ENCODE results near the gene HS1BP3.

Gene HS1BP3

DNA sequence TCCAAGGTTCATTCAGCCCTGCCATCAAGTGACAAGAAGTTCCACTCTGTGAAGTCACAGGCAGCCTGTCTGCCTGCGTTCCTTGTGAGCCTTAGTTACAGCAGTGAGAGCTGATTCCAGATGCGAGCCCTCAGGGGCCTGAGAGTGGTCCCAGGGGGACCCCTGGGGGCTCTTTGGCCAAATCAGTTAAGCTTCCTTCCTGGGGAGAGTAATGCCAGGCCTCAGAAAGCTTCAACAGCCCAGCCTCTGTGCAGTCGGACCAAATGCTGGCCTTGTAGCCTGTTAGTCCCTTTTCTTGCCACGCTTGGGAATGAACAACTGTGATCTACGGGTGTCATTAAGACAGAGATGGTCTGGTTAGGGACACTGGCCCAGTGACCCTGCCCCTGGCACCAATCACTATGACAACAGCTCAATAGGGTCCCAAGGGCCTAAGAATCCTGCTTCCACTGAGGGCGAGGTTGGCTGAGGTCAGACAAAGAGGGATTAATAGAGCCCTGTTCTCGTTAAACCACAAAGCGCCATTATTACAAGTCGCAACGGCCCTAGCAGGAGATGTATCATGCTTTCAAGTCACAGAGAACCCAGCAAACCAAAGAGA is 50.9 kb downstream of the HS1BP3 start:
- no peak for DNase-seq (ENCODE audit: low read depth)

DNA sequence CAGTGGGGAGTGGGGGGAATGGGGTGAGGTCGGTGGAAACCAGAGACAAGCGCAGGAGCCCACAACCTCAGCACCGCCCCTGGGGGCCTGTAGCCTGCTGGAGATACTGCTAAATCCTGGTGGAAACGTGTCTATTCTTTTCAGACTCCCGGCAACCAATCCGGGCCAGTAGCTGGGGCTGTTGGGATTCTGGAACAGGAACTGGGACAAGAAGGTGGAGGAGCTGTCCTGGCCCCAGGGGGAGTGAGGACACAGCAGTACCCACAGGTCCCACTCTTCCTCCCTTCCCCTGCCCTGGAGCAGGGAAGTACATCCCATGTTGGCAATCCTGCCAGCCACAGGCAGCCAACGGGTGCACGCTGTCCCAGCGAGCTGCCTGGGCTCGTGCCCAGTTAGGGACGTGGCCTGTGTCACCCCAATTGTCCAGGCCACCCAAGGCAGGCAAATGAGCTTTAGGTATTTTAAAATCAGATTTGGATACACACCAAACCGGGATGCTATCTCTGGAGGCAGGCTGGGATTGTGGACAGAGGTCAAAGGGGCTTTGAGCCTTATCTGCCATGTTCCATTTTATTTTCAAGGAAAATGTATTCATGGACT is 51.8 kb downstream of the HS1BP3 start:
- DNase-seq (ENCODE audit: low read depth), result no peak

DNA sequence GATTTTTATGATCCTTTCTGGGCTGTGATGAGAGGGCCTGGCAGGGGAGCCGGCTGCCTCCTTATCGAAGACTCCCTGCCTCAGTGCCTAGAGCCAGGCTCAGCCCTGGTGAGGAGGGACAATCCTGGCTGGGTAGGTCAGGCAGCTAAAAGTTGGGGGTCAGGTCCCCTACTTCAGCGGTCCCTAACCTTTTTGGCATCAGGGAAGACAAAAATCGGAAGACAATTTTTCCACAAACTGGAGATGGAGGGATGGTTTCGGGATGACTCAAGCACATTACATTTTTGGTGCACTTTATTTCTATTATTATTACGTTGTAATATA is 53.1 kb downstream of the HS1BP3 start:
- DNase-seq (ENCODE audit: low read depth), result no peak

DNA sequence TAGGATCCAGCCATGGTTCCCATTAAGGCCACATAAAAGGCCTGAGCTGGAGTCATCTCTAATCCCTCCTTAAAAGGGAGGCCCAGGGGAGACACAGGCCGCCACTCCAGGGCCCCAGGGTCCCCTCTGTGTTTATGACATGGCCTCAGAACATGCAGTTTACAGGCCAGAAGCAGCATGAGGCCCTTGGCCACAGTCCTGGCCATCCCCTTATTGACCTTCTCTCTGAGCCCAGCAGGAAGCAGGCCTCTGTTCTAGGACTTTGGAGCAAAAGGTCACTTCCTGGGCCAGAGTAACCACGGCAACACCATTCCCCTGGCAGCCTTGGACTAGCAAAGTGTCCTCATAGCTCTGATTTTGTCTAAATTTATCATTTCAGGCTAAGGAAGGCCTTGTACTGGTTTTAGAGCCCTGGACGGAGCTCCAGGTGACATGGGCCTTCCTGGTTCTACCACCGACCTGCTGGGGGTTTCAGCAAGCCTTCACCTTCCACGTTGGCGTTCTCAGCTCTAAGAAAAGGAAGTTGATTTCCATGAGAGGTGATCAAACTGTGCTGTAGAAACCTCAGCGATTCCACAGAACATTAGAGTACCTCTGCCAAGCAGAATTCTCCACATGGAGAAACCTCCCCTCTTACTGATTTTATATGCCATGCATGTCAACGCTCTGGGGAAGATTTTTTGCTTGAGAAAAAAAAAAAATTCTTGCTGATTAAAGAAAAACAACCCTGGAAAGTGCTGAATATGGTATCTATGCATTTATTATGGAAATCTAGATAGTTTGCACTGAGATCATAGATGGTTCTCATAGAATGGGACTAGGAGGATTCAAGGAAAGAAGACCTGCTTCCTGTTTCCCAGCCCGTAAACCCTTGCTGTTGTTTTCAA is 53.7 kb downstream of the HS1BP3 start:
- no peak for DNase-seq (ENCODE audit: low read depth)

DNA sequence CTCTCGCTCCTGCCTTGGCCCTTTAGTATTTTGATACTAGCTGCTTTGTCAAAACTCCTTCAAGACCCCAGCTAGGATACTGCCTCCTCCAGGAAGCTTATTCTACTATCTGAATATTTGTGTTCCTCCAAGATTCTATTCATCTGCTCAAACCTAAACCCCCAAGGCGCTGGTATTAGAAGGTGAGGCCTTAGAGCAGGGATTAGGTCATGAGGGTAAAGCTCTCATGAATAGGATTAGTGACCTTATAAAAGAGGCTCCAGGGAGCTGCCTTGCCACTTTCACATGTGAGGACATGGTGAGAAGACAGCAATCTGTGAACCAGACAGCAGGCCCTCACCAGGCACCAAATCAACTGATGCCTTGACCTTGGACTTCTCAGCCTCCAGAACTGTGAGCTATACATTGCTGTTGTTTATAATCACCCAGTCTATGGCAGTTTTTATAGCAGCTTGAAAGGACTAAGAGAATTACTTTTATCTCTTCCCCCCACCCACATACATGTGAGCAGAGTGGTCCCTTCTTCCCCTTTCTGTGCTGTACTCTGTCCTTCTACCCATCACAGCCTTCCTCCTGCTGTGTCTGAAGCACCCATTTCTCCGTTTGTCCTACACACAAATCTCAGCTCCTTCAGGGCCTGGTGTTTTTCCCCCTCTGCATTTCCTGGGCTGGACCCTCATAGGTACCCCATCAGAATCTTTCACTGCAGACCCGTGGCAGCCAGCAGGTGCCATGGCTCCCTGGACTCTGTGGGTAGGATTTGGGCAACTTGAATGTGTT is 54.5 kb downstream of the HS1BP3 start:
- no peak for DNase-seq (ENCODE audit: low read depth)

DNA sequence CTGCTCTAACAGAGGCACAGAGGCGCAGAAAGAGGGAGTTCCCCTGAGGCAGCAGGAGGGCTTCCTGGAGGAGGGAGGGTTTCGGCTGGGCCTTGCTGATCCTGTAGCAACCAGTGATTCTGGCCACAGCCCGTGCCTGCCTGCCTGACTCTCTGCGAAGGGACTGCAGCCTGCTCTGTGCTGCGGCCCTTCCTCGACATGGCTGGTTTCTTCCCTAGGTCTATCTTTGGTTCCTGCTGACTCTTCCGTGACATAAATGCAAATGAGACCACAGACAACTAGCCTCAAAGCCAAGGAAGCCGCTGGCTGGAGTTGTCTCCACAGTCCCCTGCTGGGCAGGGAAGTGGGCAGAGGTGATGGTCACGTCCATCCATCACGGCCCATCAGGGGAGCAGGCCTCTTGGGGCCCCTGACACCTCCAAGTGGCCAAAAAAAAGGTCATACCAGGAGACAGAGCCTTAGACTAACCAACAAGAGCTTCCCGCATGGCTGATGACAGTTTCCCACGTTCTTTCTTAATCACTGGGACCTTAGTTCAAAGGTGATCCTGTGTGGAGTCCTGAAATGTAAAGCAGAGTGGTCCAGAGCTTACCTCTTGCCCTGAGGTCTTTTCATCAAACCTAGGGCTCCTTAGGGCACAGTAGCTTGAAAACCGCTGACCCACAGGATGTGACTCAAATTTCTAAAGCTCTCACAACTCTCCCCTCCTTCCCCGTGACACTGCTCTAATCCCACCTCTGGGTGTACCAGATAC is 55.3 kb downstream of the HS1BP3 start:
- no peak for DNase-seq (ENCODE audit: low read depth)

DNA sequence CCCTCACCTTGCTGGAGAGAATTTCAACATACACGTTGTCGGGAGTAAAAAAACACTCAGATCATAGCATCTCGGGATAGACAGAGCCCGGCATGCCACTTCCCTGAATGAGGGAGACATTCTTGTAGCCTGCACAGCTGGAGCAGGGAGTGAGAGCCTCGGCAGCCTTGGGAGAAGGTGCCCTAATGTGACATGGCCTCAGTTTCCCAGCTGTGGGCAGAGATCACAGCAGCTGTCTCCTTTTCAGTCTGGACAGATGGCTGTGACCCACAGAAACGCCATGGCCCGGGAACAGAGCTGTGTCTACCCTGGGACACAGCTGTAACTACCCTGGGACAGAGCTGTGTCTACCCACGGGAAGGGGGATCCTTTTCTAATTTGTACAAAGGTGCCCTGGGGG is 55.9 kb downstream of the HS1BP3 start:
- DNase-seq (ENCODE audit: low read depth), result no peak

DNA sequence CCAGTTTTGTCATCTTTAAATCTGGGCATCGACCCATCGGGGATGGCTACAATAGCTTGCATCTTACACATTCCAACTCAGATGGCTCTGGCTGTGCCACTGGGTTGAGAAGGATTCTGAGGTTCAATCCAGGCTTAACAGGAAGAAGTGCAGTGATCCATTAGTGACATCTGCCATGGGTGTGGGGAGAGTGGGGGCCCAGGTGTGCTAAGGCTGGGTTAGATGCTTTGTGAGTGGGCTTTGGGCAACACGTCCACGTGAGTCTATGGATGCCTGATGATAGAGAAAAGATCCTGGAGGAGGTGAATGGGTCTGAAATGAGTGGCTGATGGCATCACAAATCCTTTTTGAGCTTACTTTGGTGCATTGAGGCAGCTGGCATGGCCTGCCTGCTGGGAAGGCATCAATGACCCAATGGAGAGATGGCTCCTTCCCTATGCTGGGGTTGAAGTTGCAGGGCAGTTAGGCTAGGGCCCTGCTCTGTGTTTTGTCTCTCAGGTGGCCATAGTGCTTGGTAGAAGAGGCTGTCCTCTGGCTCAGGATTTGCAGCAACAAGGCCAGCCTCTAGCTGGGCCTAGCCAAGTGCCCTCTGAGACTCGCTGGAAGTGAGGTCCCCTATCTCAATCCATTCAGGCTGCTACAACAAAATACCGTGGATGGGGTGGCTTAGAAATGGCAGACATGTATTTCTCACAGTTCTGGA is 56.7 kb downstream of the HS1BP3 start:
- DNase-seq (ENCODE audit: low read depth), result no peak

DNA sequence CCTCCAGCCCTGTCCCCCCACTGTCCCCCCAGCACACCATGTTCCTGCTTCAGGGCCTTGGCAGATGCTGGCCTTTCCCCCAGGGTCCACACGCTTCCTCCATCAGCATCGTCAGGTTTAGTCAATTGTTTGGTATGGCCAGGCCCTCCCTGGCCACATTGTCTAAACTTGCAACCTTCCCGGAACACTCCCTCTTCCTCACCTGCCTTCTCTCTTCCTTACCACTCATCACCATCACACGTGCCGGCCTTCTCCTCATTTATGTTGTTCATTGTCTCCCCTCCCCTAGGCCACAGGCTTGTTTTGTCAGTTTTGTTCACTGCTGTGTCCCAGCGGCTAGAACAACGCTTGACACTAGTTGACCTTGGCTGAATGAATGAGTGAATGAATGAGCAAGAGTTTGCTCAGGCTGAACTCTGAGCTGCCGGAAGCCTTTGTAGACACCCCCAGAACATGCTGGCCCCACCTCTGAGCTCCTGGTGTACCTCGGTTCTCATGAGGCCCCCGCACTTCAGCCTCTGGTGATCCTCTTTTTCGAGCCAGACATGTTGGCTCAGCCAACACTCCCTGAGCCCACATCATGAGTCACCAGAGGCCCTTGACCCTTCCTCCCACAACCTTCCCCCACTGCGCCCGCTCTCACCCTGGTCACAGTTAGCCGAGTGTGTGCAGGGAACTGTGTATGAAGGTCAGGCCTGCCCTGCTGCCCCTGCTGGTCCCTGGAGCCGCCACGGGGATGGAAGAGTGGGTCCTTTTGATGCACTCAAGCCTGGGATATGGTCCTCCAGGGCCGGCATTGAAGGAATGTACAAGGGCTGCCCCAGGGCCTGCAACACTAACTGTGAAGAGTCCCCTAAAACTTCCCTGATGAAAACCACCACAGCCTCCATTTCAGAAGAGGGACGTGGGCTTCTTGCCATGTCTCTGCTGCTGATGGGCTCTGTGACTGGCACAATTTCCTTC is 57.5 kb downstream of the HS1BP3 start:
- no peak for DNase-seq (ENCODE audit: low read depth)

DNA sequence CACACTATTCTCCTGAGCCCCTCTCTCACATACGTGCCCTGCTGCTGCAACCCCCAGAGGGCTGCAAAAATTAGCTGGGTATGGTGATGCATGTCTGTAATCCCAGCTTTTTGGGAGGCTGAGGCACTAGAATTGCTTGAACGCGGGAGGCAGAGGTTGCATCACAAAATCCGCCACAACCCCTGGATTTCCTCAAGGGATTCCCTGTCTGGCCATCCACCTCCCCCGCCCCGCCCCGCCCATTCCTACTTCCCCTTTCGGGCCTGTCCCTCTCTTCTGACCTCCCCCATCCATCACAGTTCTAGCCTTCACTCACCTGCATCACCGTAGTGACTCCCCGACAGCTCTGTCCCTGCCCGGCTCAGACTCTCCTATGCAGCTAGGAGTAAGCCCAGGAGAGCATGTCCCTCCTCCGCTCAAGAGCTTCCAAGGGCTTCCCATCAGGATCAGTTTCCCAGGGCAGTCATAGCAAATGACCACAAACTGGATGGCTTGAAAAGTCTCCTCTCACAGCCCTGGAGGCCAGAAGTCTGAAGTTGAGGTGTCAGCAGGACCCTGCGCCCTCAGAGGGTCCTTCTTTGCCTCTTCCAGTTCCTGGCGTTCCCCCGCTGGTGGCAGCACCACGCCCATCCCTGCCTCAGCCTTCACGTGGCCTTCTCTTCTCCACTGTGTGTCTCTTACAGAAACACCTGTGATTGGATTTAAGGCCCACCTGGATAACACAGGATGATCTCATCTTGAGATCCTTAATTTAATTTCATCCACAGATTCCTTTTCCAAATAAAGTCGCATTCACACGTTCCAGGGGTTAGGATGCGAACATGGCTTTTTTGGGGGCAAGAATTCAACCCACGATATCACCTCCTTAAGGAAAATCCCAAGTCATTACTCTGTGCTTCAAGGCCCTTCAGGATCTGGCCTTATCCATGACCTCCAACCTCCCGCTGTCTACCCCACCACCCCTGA is 58.5 kb downstream of the HS1BP3 start:
- no peak for DNase-seq (ENCODE audit: low read depth)

DNA sequence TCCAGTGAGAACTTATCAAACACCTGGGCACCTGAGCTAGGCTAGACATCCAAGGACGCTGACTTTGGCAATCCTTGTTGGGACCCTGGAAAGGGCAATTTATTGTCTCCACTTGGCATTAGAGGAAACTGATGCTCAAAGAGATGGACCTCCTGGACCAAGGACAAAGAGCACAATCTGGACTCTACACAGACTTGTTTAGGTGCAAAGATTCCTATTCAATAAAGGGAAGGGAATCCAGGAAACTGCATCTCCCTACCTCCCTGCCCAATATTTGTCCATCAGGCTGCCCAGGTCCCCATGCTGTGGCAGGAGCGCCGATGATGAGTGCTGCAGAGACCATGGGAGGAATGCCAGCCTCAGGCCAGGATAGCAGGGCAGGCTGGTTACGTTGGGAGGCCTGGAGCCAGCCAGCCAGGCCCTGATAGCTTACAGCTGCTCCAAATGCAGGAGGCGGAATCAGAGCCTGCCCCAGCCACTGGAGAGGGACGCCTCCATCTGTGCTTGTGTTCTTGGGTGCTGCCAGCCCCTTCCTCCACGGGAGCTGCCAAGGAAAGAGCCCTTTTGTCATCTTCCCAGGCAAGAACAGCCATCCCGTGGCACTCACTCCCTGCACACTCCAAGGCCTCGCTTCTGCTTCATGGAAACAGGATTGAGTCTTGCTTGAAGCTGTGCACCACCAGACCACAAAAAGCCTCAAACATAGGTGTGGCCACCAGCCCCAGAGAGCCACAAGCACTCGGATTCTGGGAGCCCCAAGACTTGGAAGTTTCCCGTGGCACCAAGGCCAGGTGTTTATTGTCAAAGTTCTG is 60.0 kb downstream of the HS1BP3 start:
- DNase-seq (ENCODE audit: low read depth), result no peak

DNA sequence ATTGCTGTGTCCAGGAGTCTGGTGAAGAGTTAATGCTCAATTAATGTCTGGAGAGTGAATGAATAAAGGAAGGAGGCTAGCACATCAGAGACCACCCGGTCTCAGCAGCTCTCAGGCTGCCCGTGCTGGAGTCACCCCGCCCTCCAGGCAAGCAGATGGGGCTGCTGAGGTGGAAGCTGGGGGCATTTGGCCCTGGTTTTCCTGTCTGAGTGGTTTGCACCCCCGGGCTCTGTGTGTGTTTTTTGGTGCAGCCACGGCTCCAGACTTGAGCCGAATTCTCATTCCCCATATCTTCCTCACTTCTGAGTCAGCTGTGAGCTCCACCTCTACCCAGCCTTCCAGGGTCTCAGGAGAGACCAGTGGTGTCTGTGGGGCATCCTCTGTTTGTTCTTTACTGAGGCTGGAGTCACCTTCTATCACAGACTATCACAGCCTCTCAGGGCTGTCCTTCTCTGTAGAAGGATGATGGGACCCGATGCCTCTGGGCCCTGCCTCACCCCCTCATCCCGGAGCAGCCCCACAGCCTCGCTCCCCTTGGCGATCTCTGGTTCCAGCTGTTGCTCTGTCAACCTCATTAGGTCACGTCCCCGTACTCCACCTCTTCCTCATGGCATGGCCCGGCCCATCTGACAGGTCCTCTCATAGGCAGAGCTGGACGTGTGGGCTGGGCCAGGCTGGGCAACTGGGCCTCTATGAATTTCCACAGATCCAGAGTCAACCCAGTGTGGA is 60.8 kb downstream of the HS1BP3 start:
- no peak for DNase-seq (ENCODE audit: low read depth)

DNA sequence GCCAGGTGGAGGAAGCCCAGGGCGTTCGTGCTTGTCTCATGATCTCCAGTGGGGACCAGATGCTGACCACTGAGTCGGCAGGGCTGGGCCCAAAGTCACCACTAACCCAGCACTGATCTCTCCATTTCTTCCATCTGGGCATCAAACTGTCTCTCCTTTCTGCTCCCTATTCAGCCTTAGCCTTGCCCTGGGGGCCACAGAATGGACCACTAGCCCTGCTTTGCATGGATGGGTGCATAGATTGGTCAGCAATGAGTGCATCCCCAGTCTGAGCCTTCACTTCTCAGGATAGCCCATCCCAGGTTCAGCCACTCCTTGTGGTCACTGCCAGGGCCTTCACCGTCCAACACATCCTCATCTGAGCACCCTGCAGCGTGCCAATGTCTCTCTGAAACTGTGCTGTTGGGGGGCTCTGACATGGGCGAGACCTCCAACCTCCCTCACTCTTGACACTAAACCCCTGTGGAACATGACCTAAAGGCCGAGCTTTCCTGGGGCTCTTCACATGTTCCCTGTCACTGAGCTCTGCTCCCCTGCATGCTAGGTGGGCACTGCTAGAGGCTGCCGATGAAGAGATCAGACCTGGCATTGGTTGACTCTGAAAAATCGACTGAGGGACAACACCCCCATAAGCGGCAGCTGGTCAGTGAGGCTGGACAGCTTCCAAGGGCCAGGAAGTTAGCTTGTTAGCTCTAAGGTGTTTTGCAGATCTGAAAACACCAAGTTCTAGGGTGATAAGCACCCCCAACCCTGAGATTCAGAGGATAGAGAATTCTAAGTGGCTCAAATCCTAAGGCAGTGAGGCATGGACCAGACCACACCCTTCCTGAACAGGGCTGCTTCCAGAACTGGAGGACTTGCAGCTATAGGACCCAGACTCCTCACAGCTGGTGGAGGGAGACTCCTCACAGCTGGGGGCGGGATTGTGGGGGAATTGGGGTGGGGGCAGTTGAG is 61.7 kb downstream of the HS1BP3 start:
- no peak for DNase-seq (ENCODE audit: low read depth)

DNA sequence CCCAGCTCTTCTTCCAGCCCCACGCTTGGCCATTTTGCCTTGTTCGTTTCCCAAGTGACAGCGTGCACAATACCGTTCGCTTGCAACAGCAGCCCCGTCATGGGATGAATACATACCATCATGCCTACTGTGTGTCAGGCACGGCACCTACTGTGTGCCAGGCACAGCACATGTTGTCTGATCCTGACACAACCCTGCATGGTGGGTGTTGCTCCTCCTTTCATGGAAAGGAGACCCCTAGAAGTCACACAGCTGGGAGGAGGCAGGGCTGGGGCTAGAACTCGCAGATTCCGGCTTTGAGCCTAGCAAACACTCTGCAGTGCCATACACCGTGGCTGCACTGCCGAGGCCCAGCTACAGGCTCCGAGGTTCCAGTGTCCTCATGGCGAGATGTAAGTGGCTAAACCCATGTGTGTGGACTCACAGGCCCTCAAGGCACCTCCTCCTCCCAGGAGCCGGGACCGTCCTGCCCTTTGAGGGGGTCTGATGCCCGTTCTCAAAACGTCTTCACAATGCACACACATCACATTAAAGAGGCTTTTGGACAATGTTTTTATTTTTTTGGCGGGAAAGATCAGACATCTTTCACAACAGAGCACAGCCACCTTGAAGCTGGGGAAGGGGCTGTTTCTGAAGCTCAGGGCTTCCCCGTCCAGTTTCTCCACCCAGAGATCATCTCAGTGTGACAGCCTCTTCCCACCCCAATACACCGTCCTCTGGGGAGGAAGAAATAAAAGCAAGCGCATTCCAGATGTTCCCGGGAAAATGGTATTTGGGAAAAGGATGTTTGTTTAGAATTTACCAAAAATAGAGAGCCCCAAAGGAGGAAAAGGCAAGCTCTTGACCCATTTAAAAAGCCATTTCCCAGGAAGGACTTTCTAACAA is 64.9 kb downstream of the HS1BP3 start:
- no peak for DNase-seq (ENCODE audit: low read depth)

DNA sequence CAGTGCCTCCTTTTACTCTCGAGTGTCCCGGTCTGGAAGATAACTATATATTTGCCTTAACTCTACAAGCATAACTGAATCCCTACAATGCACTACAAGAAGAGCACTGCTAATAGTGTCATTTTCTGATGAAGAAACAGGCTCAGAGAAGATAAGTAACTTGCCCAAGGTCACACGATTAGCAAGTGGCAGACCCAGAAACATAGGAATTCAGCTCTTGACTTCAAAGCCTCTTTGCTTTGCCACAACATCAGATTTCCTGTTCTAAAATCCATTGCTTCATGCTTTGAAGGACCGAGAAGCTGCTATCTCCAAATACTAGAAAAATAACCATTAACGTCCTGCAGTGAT is 65.6 kb downstream of the HS1BP3 start:
- no peak for DNase-seq (ENCODE audit: low read depth)
